MM.1S (cell line): Measurements from ENCODE around the gene CCDC73.

Experiments
- CTCF ChIP-seq: fragments of 300-600 bp; sonication (generic); IDR thresholded peaks from 2 replicates; pipeline ENCODE4 v1.5.1; 2016; ENCODE audit warnings: antibody characterized with exemption, low read length, mixed read lengths
- EZH2phosphoT487 ChIP-seq: fragments of 300-600 bp; sonication (generic); IDR thresholded peaks from 2 replicates; pipeline ENCODE4 v1.6.1; 2018; ENCODE audit warnings: antibody characterized with exemption, low read length

GRCh38 chr11:32584921-32585320 is 209.5 kb downstream of the CCDC73 start:
- no peak for TF ChIP-seq CTCF
- TF ChIP-seq EZH2phosphoT487 = no peak
